GM12878 (cell line): Measurements from ENCODE around the gene PDZD2. TPM values are rescaled to one million over a fixed set of nuclear protein-coding genes. Genes with fewer than 3 reads are reported as not detected.

Source experiments
- ATAC-seq: fragments of 200-7000 bp; cut with Tn5 transposase; 3 replicates; pipeline ENCODE4 v1.9.1; 2020; ENCODE audit warnings: mild to moderate bottlenecking, moderate library complexity
- BruUV-seq: library from RNA; stranded (reverse); fragments of 400-500 nt; replicated peaks from 2 replicates; lab custom pipeline; 2021; lab: Mats Ljungman, UMichigan
- CTCF ChIA-PET: fragments of 300-600 bp; sonication (Branson Sonifier 250); formaldehyde crosslinking; extraction: SDS; loops from one replicate; lab custom pipeline; 2021; ENCODE audit warnings: inconsistent platforms; lab: Yijun Ruan, JAX
- POLR2A ChIA-PET: fragments of 350-600 bp; formaldehyde crosslinking; extraction: SDS; loops from one replicate; lab custom pipeline; 2021; ENCODE audit warnings: inconsistent platforms; lab: Charles Lee
- RAD21 ChIA-PET: fragments of 300-600 bp; sonication (Branson Sonifier 250); formaldehyde crosslinking; loops from one replicate; lab custom pipeline; 2023; ENCODE audit warnings: antibody characterized with exemption; ENCODE audit not compliant: unreplicated experiment; lab: Charles Lee
- SMC1A ChIA-PET: fragments of 300-600 bp; sonication (Branson Sonifier 250); formaldehyde crosslinking; loops from one replicate; lab custom pipeline; 2023; ENCODE audit not compliant: unreplicated experiment, uncharacterized antibody; lab: Charles Lee
- DNase-seq: peaks from one replicate; pipeline ENCODE4 v3.0.0-alpha.2; 2011; ENCODE audit warnings: low read depth, low spot score
- FAIRE-seq: peaks from 3 replicates; lab custom pipeline; 2011; peaks lifted over from hg19 to GRCh38; lab: Jason Lieb, UNC
- H2AFZ ChIP-seq: 2 replicates; pipeline ENCODE4 v1.6.0; 2011; ENCODE audit warnings: low read depth, low read length, control low read depth; ENCODE audit not compliant: control insufficient read depth
- H3K27ac ChIP-seq: 2 replicates; pipeline ENCODE4 v1.5.1; 2011; ENCODE audit warnings: control low read depth; ENCODE audit not compliant: control insufficient read depth, insufficient read depth
- H3K27me3 ChIP-seq, 2 experiments: replicated peaks in 1 of 2; 2 replicates each; pipeline versions ENCODE4 v1.6.0 to v1.6.1; 2011; ENCODE audit warnings: low read length in 1 of 2; ENCODE audit not compliant: control insufficient read depth in 2 of 2, insufficient read depth in 2 of 2
- H3K36me3 ChIP-seq, 2 experiments: 2 replicates each; pipeline ENCODE4 v1.5.1; 2011; ENCODE audit warnings: low read length in 1 of 2; ENCODE audit not compliant: control insufficient read depth in 2 of 2, insufficient read depth in 2 of 2
- H3K4me1 ChIP-seq: 2 replicates; pipeline ENCODE4 v1.6.1; 2011; ENCODE audit warnings: mild to moderate bottlenecking, low read length, moderate library complexity, mixed read lengths; ENCODE audit not compliant: control insufficient read depth, insufficient read depth
- H3K4me2 ChIP-seq: 2 replicates; pipeline ENCODE4 v1.6.0; 2011; ENCODE audit warnings: control low read depth; ENCODE audit not compliant: control insufficient read depth, insufficient read depth
- H3K4me3 ChIP-seq: fragments of 200-600 bp; sonication (generic); 2 replicates; pipeline ENCODE4 v1.5.1; 2016
- H3K79me2 ChIP-seq: 2 replicates; pipeline ENCODE4 v1.6.0; 2011; ENCODE audit warnings: low read length; ENCODE audit not compliant: control insufficient read depth, insufficient read depth
- H3K9ac ChIP-seq: 2 replicates; pipeline ENCODE4 v1.8.0; 2011; ENCODE audit warnings: low read length, control low read depth, mixed read lengths; ENCODE audit not compliant: control insufficient read depth, insufficient read depth
- H3K9me3 ChIP-seq: replicated peaks from 3 replicates; pipeline ENCODE4 v1.5.1; 2011; ENCODE audit warnings: mild to moderate bottlenecking, low read length; ENCODE audit not compliant: control insufficient read depth, insufficient read depth
- H4K20me1 ChIP-seq: 2 replicates; pipeline ENCODE4 v1.6.0; 2011; ENCODE audit not compliant: control insufficient read depth, insufficient read depth
- ATF7 ChIP-seq: fragments of 450-650 bp; IDR thresholded peaks from 2 replicates; pipeline ENCODE4 v1.6.1; 2016; ENCODE audit warnings: low read depth, mild to moderate bottlenecking
- CBX5 ChIP-seq: sonication (generic); IDR thresholded peaks from 2 replicates; pipeline ENCODE4 v1.6.1; 2016; ENCODE audit warnings: low read depth, moderate library complexity, mild to moderate bottlenecking, inconsistent platforms
- CEBPB ChIP-seq, 2 experiments: fragments of 150-350 bp in 1 of 2; IDR thresholded peaks; 2 replicates each; pipeline ENCODE4 v1.6.1; 2012 to 2014; ENCODE audit warnings: low read depth in 2 of 2, low read length in 2 of 2, borderline replicate concordance in 1 of 2, inconsistent platforms in 1 of 2
- CHD4 ChIP-seq: fragments of 200-600 bp; sonication (generic); IDR thresholded peaks from 2 replicates; pipeline ENCODE4 v1.6.1; 2016; ENCODE audit warnings: mild to moderate bottlenecking
- HDAC6 ChIP-seq: fragments of 200-600 bp; sonication (generic); IDR thresholded peaks from one replicate; pipeline ENCODE4 v1.8.0; 2017; ENCODE audit warnings: antibody characterized with exemption; ENCODE audit not compliant: unreplicated experiment
- NFYA ChIP-seq: IDR thresholded peaks from 2 replicates; pipeline ENCODE4 v1.6.1; 2011; ENCODE audit warnings: low read depth, mild to moderate bottlenecking, low read length, improper control_type of control experiment, borderline replicate concordance
- POLR2AphosphoS2 ChIP-seq: IDR thresholded peaks from 2 replicates; pipeline ENCODE4 v1.6.1; 2011; ENCODE audit warnings: low read depth, mild to moderate bottlenecking, low read length, improper control_type of control experiment, moderate library complexity
- SMC3 ChIP-seq: IDR thresholded peaks from 2 replicates; pipeline ENCODE4 v1.6.1; 2011; ENCODE audit warnings: low read length, improper control_type of control experiment, borderline replicate concordance
- SREBF1 ChIP-seq: IDR thresholded peaks from 2 replicates; pipeline ENCODE4 v1.6.1; 2012; ENCODE audit warnings: mild to moderate bottlenecking, low read length
- TCF3 ChIP-seq: IDR thresholded peaks from 2 replicates; pipeline ENCODE4 v1.6.1; 2012; ENCODE audit warnings: low read depth, mild to moderate bottlenecking, low read length, borderline replicate concordance; ENCODE audit not compliant: insufficient read depth
- WRNIP1 ChIP-seq: IDR thresholded peaks from 2 replicates; pipeline ENCODE4 v1.6.1; 2011; ENCODE audit warnings: low read depth, low read length, improper control_type of control experiment, borderline replicate concordance
- WGBS: methylation state at CpG from one replicate; pipeline ENCODE4 v1.1.6; 2016; ENCODE audit warnings: low lambda C conversion rate; ENCODE audit not compliant: insufficient replicate concordance, insufficient coverage; ENCODE audit errors: missing lambda C conversion rate; 5-methylcytosine and 5-hydroxymethylcytosine counted together
- in situ Hi-C: fragments of 300-500 bp; cut with MboI; formaldehyde crosslinking; loops from 9 replicates; pipeline ENCODE4 v1.14.3; 2018; ENCODE audit warnings: mixed read lengths
- intact Hi-C: fragments of 100-400 bp; cut with micrococcal nuclease; formaldehyde crosslinking; loops from one replicate; pipeline ENCODE4 v1.14.2; 2022; ENCODE audit not compliant: unreplicated experiment
- polyA plus RNA-seq, 11 experiments: library from polyadenylated mRNA; depleted of rRNA in 4 of 11; unstranded in 6 of 11; stranded (reverse) in 5 of 11; fragments of >200 nt; fragmentation: Nextera tagmentation in 4 of 11; fragmentation: Illumina TruSeq in 1 of 11; extraction: Ambion mirVana in 4 of 11; extraction: Trizol in 1 of 11; gene quantifications; 1 replicate in 1 of 11; 2 replicates in 10 of 11; pipeline versions ENCODE4 v1.2.1 to v1.2.3, GENCODE V29; 2011 to 2016; ENCODE audit warnings: inconsistent platforms in 2 of 11, missing spikeins in 2 of 11, low read depth in 1 of 11
- total RNA-seq, 4 experiments: library from RNA; depleted of rRNA in 3 of 4; stranded (reverse); fragments of >200 nt in 3 of 4; fragmentation: Illumina TruSeq in 1 of 4; extraction: Trizol in 1 of 4; gene quantifications; 2 replicates each; pipeline versions ENCODE4 v1.2.1 to v1.2.3, GENCODE V29; 2013 to 2021
- TF ChIP-seq, protein P1 (sequence below): fragments of 450-650 bp; IDR thresholded peaks from 2 replicates; pipeline ENCODE4 v1.6.1; 2017; ENCODE audit warnings: low read depth, mild to moderate bottlenecking, moderate library complexity
- TF ChIP-seq, protein P2 (sequence below): IDR thresholded peaks from 2 replicates; pipeline ENCODE4 v1.6.1; 2012; ENCODE audit warnings: low read depth, low read length, improper control_type of control experiment
- TF ChIP-seq, protein P3 (sequence below): fragments of 450-650 bp; formaldehyde crosslinking; IDR thresholded peaks from 2 replicates; pipeline ENCODE4 v1.4.0; 2020; ENCODE audit warnings: mild to moderate bottlenecking, moderate library complexity
- TF ChIP-seq, protein P4 (sequence below): IDR thresholded peaks from 2 replicates; pipeline ENCODE4 v1.6.1; 2011; ENCODE audit warnings: low read depth, mild to moderate bottlenecking, low read length, moderate library complexity, borderline replicate concordance; ENCODE audit errors: extremely low read depth

PDZD2 gene
- total and polyA plus RNA-seq, 10 of the 15 experiments (the other 5 are each of a cell fraction or from before 2014, with no cell fraction given), result 0.01 to 0.58 (median 0.29) TPM; not detected in 3

DNA sequence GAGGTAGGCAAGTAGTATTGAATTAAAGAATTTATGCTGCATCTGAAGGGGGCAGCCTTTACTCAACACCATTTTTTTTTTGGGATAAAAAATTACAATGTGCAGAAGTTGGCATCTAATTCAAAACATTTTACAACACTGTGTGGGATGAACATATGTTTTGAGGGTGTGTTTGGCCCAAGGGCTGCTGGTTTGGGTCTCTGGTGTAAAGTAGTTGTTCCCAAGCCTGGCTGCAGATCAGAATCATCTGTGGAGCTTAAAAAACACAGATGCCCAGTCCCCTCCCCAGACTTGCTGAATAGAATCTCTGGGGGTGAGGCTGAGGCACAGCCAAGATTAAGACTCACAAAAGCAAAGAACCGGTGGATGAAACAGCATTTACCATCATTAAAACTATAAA lies 33.0 kb upstream of the PDZD2 start:
- CTCF ChIA-PET, result no interaction called here
- Histone ChIP-seq H3K79me2 (no peaks in the 10 kb centered on the region), H3K27me3 (no peaks in the 10 kb centered on the region; a peak in 1 of 4 replicates), H2AFZ (no peak overlapping the region), H3K4me2 (no peak overlapping the region), H3K4me3 (no peak overlapping the region), H3K9ac (no peak overlapping the region), H3K36me3 (no peaks in the 10 kb centered on the region), H3K27ac (no peak overlapping the region), H4K20me1 (no peaks in the 10 kb centered on the region), H3K9me3 (no peaks in the 10 kb centered on the region), H3K4me1 (no peaks in the 10 kb centered on the region)
- in situ Hi-C loops, result no loop called here
- SMC1A ChIA-PET, result interaction anchor here (1.1 kb wide), 1 partner anchor 13 kb away, joined by 3 read pairs; no protein-coding TSS in a partner anchor
- WGBS, result 92% methylated on average over 1 of the region's 1 CpG
- ATAC-seq (no peak), FAIRE-seq (no peak), DNase-seq (no peak)
- POLR2A ChIA-PET, result interaction anchor here (0.7 kb wide), 1 partner anchor 63 kb away, joined by 3 read pairs; no protein-coding TSS in a partner anchor
- RAD21 ChIA-PET, result no interaction called here
- intact Hi-C loops, result no loop called here
- no TSS peak for BruUV-seq
- TF ChIP-seq NFYA (no peak), CBX5 (no peak), SMC3 (no peak), SREBF1 (no peak), TCF3 (no peak), ATF7 (no peak), CEBPB (IDR thresholded peaks at IDR 0.05; ENCODE audit: borderline replicate concordance in 1 of 2, low read depth in 2 of 2, low read length in 2 of 2) (no peak), WRNIP1 (no peak), CHD4 (no peak), HDAC6 (no peak), POLR2AphosphoS2 (no peak)
- TF ChIP-seq, protein P1, sequence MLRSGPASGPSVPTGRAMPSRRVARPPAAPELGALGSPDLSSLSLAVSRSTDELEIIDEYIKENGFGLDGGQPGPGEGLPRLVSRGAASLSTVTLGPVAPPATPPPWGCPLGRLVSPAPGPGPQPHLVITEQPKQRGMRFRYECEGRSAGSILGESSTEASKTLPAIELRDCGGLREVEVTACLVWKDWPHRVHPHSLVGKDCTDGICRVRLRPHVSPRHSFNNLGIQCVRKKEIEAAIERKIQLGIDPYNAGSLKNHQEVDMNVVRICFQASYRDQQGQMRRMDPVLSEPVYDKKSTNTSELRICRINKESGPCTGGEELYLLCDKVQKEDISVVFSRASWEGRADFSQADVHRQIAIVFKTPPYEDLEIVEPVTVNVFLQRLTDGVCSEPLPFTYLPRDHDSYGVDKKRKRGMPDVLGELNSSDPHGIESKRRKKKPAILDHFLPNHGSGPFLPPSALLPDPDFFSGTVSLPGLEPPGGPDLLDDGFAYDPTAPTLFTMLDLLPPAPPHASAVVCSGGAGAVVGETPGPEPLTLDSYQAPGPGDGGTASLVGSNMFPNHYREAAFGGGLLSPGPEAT, result no peak
- TF ChIP-seq, protein P2, sequence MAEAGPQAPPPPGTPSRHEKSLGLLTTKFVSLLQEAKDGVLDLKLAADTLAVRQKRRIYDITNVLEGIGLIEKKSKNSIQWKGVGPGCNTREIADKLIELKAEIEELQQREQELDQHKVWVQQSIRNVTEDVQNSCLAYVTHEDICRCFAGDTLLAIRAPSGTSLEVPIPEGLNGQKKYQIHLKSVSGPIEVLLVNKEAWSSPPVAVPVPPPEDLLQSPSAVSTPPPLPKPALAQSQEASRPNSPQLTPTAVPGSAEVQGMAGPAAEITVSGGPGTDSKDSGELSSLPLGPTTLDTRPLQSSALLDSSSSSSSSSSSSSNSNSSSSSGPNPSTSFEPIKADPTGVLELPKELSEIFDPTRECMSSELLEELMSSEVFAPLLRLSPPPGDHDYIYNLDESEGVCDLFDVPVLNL, result no peak
- TF ChIP-seq, protein P3, sequence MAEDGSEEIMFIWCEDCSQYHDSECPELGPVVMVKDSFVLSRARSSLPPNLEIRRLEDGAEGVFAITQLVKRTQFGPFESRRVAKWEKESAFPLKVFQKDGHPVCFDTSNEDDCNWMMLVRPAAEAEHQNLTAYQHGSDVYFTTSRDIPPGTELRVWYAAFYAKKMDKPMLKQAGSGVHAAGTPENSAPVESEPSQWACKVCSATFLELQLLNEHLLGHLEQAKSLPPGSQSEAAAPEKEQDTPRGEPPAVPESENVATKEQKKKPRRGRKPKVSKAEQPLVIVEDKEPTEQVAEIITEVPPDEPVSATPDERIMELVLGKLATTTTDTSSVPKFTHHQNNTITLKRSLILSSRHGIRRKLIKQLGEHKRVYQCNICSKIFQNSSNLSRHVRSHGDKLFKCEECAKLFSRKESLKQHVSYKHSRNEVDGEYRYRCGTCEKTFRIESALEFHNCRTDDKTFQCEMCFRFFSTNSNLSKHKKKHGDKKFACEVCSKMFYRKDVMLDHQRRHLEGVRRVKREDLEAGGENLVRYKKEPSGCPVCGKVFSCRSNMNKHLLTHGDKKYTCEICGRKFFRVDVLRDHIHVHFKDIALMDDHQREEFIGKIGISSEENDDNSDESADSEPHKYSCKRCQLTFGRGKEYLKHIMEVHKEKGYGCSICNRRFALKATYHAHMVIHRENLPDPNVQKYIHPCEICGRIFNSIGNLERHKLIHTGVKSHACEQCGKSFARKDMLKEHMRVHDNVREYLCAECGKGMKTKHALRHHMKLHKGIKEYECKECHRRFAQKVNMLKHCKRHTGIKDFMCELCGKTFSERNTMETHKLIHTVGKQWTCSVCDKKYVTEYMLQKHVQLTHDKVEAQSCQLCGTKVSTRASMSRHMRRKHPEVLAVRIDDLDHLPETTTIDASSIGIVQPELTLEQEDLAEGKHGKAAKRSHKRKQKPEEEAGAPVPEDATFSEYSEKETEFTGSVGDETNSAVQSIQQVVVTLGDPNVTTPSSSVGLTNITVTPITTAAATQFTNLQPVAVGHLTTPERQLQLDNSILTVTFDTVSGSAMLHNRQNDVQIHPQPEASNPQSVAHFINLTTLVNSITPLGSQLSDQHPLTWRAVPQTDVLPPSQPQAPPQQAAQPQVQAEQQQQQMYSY (CRISPR knock-in tag), result no peak
- TF ChIP-seq, protein P4, sequence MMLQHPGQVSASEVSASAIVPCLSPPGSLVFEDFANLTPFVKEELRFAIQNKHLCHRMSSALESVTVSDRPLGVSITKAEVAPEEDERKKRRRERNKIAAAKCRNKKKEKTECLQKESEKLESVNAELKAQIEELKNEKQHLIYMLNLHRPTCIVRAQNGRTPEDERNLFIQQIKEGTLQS, result no peak
